Osteoblast (primary cell): ENCODE results near the gene MGAT2. TPM values are rescaled to one million over a fixed set of nuclear protein-coding genes. Genes with fewer than 3 reads are reported as not detected.

ENCODE experiments used
- DNase-seq: peaks from one replicate; pipeline ENCODE4 v3.0.0; 2011; ENCODE audit warnings: low spot score, mixed read lengths; ENCODE audit not compliant: insufficient read length; ENCODE audit errors: missing footprints
- H2AFZ ChIP-seq: 2 replicates; pipeline ENCODE4 v1.6.0; 2011; ENCODE audit warnings: mild to moderate bottlenecking, low read length
- H3K27ac ChIP-seq: 2 replicates; pipeline ENCODE4 v1.5.1; 2011; ENCODE audit warnings: mild to moderate bottlenecking, low read depth, low read length, moderate library complexity
- H3K27me3 ChIP-seq: 2 replicates; pipeline ENCODE4 v1.6.0; 2012; ENCODE audit warnings: mild to moderate bottlenecking, control low read depth, inconsistent platforms, low read length, moderate library complexity; ENCODE audit not compliant: insufficient read depth
- H3K36me3 ChIP-seq: 2 replicates; pipeline ENCODE4 v1.5.1; 2011; ENCODE audit warnings: mild to moderate bottlenecking, low read length, control low read depth, moderate library complexity; ENCODE audit not compliant: insufficient read depth
- H3K4me1 ChIP-seq: 2 replicates; pipeline ENCODE4 v1.5.1; 2011; ENCODE audit warnings: mild to moderate bottlenecking, low read length, control low read depth, moderate library complexity; ENCODE audit not compliant: insufficient read depth
- H3K4me2 ChIP-seq: 2 replicates; pipeline ENCODE4 v1.6.0; 2011; ENCODE audit warnings: mild to moderate bottlenecking, low read length; ENCODE audit not compliant: insufficient read depth
- H3K4me3 ChIP-seq: fragments of 200-600 bp; sonication (generic); 3 replicates; pipeline ENCODE4 v1.5.1; 2012; ENCODE audit warnings: mild to moderate bottlenecking, low read length, inconsistent platforms; ENCODE audit not compliant: insufficient read depth
- H3K79me2 ChIP-seq: 2 replicates; pipeline ENCODE4 v1.6.0; 2012; ENCODE audit warnings: mild to moderate bottlenecking, low read length, control low read depth, inconsistent platforms; ENCODE audit not compliant: insufficient read depth
- H3K9me3 ChIP-seq: 2 replicates; pipeline ENCODE4 v1.5.1; 2011; ENCODE audit warnings: low read depth, low read length, control low read depth
- H4K20me1 ChIP-seq: 2 replicates; pipeline ENCODE4 v1.6.0; 2012; ENCODE audit warnings: mild to moderate bottlenecking, low read length, control low read depth; ENCODE audit not compliant: insufficient read depth
- CTCF ChIP-seq: IDR thresholded peaks from 2 replicates; pipeline ENCODE4 v1.5.1; 2011; ENCODE audit warnings: mild to moderate bottlenecking, low read depth, low read length, moderate library complexity; ENCODE audit errors: extremely low read depth
- small RNA-seq: library from RNA; depleted of rRNA; stranded (forward); fragments of <200 nt; gene quantifications from one replicate; pipeline ENCODE3, GENCODE V24; 2012
- total RNA-seq: library from RNA; depleted of rRNA; stranded (reverse); fragments of >200 nt; gene quantifications from 2 replicates; pipeline ENCODE4 v1.2.3, GENCODE V29; 2012

The MGAT2 gene
- total RNA-seq, 1 donor = 63.0 TPM

GRCh38 chr14:49659526-49660455 lies 39.2 kb downstream of the MGAT2 start:
- no peak for DNase-seq
- H3K27ac ChIP-seq = no peak overlapping the region
- no peaks in the 10 kb centered on the region for H3K36me3 ChIP-seq
- H3K4me3 ChIP-seq = no peak overlapping the region
- no peak overlapping the region for H3K4me2 ChIP-seq
- H3K27me3 ChIP-seq = no peaks in the 10 kb centered on the region
- no peaks in the 10 kb centered on the region for H4K20me1 ChIP-seq
- no peaks in the 10 kb centered on the region for H3K9me3 ChIP-seq
- H2AFZ ChIP-seq = no peak overlapping the region
- no peaks in the 10 kb centered on the region for H3K4me1 ChIP-seq
- no peak for TF ChIP-seq CTCF
- H3K79me2 ChIP-seq = no peaks in the 10 kb centered on the region

GRCh38 chr14:49670475-49670874 lies 49.9 kb downstream of the MGAT2 start:
- Histone ChIP-seq H3K36me3 (no peaks in the 10 kb centered on the region), H3K4me2 (no peak overlapping the region), H3K79me2 (no peaks in the 10 kb centered on the region), H3K4me1 (peaks cover 3% of the 10 kb centered on the region), H3K9me3 (no peaks in the 10 kb centered on the region), H3K4me3 (no peak overlapping the region), H3K27me3 (no peaks in the 10 kb centered on the region), H3K27ac (no peak overlapping the region), H2AFZ (no peak overlapping the region), H4K20me1 (no peaks in the 10 kb centered on the region)
- no peak for DNase-seq
- no peak for TF ChIP-seq CTCF

Small RNAs within 50 kb of the gene (small RNA-seq; reads per million reads assigned to genes)
- gene AL139099.3 (not detected), gene AL139099.4 (not detected), gene RF00019 (not detected)

Other genes with a start within 250 kb of the MGAT2 start
- 3,421 and 4,153 TPM in 2 replicates for gene RPS29, start 34.4 kb upstream of the MGAT2 start, total RNA-seq
- 7.6 and 16.2 TPM in 2 replicates for gene LRR1, start 21.9 kb upstream of the MGAT2 start, total RNA-seq
- gene RPL36AL, start 173 bp upstream of the MGAT2 start, total RNA-seq = 181 and 192 TPM in 2 replicates
- gene DNAAF2, start 14.4 kb downstream of the MGAT2 start, total RNA-seq = 9.8 and 10.0 TPM in 2 replicates
- 4.4 and 6.2 TPM in 2 replicates for gene POLE2, start 67.4 kb downstream of the MGAT2 start, total RNA-seq
- 2.9 and 4.7 TPM in 2 replicates for gene KLHDC1, start 72.3 kb downstream of the MGAT2 start, total RNA-seq
- 83.2 and 110 TPM in 2 replicates for gene KLHDC2, start 147.4 kb downstream of the MGAT2 start, total RNA-seq
- gene NEMF, start 232.0 kb downstream of the MGAT2 start, total RNA-seq = 51.3 and 54.3 TPM in 2 replicates